PC-9 (cell line): ENCODE data around the gene PGGHG.

Source experiments
- EZH2 ChIP-seq: fragments of 200-600 bp; sonication (generic); IDR thresholded peaks from 2 replicates; pipeline ENCODE4 v1.8.0; 2017; ENCODE audit warnings: antibody characterized with exemption, low read depth
- TF ChIP-seq, protein P1 (sequence below): fragments of 200-600 bp; sonication (generic); conservative IDR thresholded peaks from 2 replicates; pipeline ENCODE4 v1.6.1; 2017; ENCODE audit warnings: mixed run types, antibody characterized with exemption, mild to moderate bottlenecking, moderate library complexity

- TF ChIP-seq, protein P1, sequence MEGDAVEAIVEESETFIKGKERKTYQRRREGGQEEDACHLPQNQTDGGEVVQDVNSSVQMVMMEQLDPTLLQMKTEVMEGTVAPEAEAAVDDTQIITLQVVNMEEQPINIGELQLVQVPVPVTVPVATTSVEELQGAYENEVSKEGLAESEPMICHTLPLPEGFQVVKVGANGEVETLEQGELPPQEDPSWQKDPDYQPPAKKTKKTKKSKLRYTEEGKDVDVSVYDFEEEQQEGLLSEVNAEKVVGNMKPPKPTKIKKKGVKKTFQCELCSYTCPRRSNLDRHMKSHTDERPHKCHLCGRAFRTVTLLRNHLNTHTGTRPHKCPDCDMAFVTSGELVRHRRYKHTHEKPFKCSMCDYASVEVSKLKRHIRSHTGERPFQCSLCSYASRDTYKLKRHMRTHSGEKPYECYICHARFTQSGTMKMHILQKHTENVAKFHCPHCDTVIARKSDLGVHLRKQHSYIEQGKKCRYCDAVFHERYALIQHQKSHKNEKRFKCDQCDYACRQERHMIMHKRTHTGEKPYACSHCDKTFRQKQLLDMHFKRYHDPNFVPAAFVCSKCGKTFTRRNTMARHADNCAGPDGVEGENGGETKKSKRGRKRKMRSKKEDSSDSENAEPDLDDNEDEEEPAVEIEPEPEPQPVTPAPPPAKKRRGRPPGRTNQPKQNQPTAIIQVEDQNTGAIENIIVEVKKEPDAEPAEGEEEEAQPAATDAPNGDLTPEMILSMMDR, result no peak
- TF ChIP-seq EZH2, result no peak
These were observed 8.9 kb downstream of the PGGHG start for GRCh38 chr11:297586-298405.
